ENCODE measurements around the gene ARFGEF2. TPM values are rescaled to one million over a fixed set of nuclear protein-coding genes. Genes with fewer than 3 reads are reported as not detected.
"Not testable (repeated sequence)": the region's sequence is repeated elsewhere in the genome, so short reads cannot be mapped to it uniquely, and the experiment has no call there.

Gene ARFGEF2
- total and polyA plus RNA-seq, 2 donors: 11.1 to 17.8 TPM

- H3K9me3 ChIP-seq (ENCODE audit: control insufficient read depth in 2 of 2, insufficient read depth in 1 of 2, low read length in 1 of 2): no peaks in the 10 kb centered on the region
- no peaks in the 10 kb centered on the region for H3K4me1 ChIP-seq (ENCODE audit: control insufficient read depth in 2 of 2, insufficient read depth in 2 of 2, low read length in 2 of 2)
- H3K27me3 ChIP-seq (ENCODE audit: control insufficient read depth in 2 of 2, insufficient read depth in 1 of 2, low read length in 1 of 2): no peaks in the 10 kb centered on the region
- WGBS: 97% methylated on average over 9 of the region's 9 CpGs
- no peaks in the 10 kb centered on the region for H3K36me3 ChIP-seq (ENCODE audit: control insufficient read depth in 2 of 2, insufficient read depth in 2 of 2, low read length in 1 of 2)
- no peak overlapping the region for H3K4me3 ChIP-seq (ENCODE audit: low read length in 2 of 2)
- no peak for DNase-seq (ENCODE audit: low read depth in 6 of 9, low spot score in 9 of 9)
- H3K27ac ChIP-seq (ENCODE audit: low read depth in 1 of 2, low read length in 1 of 2): no peak overlapping the region
Measured at GRCh38 chr20:48931527-48932374, 10.2 kb downstream of the ARFGEF2 start.

GRCh38 chr20:48932375-48932941, 10.9 kb downstream of the ARFGEF2 start:
- H3K27me3 ChIP-seq (ENCODE audit: control insufficient read depth in 2 of 2, insufficient read depth in 1 of 2, low read length in 1 of 2): no peaks in the 10 kb centered on the region
- no peak overlapping the region for H3K4me3 ChIP-seq (ENCODE audit: low read length in 2 of 2)
- H3K27ac ChIP-seq (ENCODE audit: low read depth in 1 of 2, low read length in 1 of 2): no peak overlapping the region
- no peaks in the 10 kb centered on the region for H3K9me3 ChIP-seq (ENCODE audit: control insufficient read depth in 2 of 2, insufficient read depth in 1 of 2, low read length in 1 of 2)
- no peak for DNase-seq (ENCODE audit: low read depth in 6 of 9, low spot score in 9 of 9)
- H3K4me1 ChIP-seq (ENCODE audit: control insufficient read depth in 2 of 2, insufficient read depth in 2 of 2, low read length in 2 of 2): no peaks in the 10 kb centered on the region
- no peaks in the 10 kb centered on the region for H3K36me3 ChIP-seq (ENCODE audit: control insufficient read depth in 2 of 2, insufficient read depth in 2 of 2, low read length in 1 of 2)
- over 99% methylated on average over 8 of the region's 8 CpGs for WGBS

- Histone ChIP-seq H3K9me3 (ENCODE audit: control insufficient read depth in 2 of 2, insufficient read depth in 1 of 2, low read length in 1 of 2) (no peaks in the 10 kb centered on the region), H3K4me3 (ENCODE audit: low read length in 2 of 2) (no peak overlapping the region), H3K27ac (ENCODE audit: low read depth in 1 of 2, low read length in 1 of 2) (no peak overlapping the region), H3K4me1 (ENCODE audit: control insufficient read depth in 2 of 2, insufficient read depth in 2 of 2, low read length in 2 of 2) (no peaks in the 10 kb centered on the region), H3K36me3 (ENCODE audit: control insufficient read depth in 2 of 2, insufficient read depth in 2 of 2, low read length in 1 of 2) (no peaks in the 10 kb centered on the region), H3K27me3 (ENCODE audit: control insufficient read depth in 2 of 2, insufficient read depth in 1 of 2, low read length in 1 of 2) (no peaks in the 10 kb centered on the region)
- DNase-seq (ENCODE audit: low read depth in 6 of 9, low spot score in 9 of 9): no peak
- WGBS: 96% methylated on average over 15 of the region's 15 CpGs
Measured at GRCh38 chr20:48933017-48933766, 11.7 kb downstream of the ARFGEF2 start.

- not testable (repeated sequence) for H3K36me3 ChIP-seq (ENCODE audit: control insufficient read depth in 2 of 2, insufficient read depth in 2 of 2, low read length in 1 of 2); H3K9me3 ChIP-seq (ENCODE audit: control insufficient read depth in 2 of 2, insufficient read depth in 1 of 2, low read length in 1 of 2); H3K4me3 ChIP-seq (ENCODE audit: low read length in 2 of 2); DNase-seq (ENCODE audit: low read depth in 6 of 9, low spot score in 9 of 9); H3K27ac ChIP-seq (ENCODE audit: low read depth in 1 of 2, low read length in 1 of 2); H3K4me1 ChIP-seq (ENCODE audit: control insufficient read depth in 2 of 2, insufficient read depth in 2 of 2, low read length in 2 of 2); H3K27me3 ChIP-seq (ENCODE audit: control insufficient read depth in 2 of 2, insufficient read depth in 1 of 2, low read length in 1 of 2)
- WGBS: 98% methylated on average over 5 of the region's 5 CpGs
Measured at GRCh38 chr20:48934273-48934877, 12.9 kb downstream of the ARFGEF2 start.

DNA sequence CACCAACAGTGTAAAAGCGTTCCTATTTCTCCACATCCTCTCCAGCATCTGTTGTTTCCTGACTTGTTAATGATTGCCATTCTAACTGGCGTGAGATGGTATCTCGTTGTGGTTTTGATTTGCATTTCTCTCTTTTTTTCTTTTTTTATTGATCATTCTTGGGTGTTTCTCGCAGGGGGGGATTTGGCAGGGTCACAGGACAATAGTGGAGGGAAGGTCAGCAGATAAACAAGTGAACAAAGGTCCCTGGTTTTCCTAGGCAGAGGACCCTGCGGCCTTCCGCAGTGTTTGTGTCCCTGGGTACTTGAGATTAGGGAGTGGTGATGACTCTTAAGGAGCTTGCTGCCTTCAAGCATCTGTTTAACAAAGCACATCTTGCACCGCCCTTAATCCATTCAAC, 13.5 kb downstream of the ARFGEF2 start:
- not testable (repeated sequence) for H3K27ac ChIP-seq (ENCODE audit: low read depth in 1 of 2, low read length in 1 of 2); H3K27me3 ChIP-seq (ENCODE audit: control insufficient read depth in 2 of 2, insufficient read depth in 1 of 2, low read length in 1 of 2); H3K36me3 ChIP-seq (ENCODE audit: control insufficient read depth in 2 of 2, insufficient read depth in 2 of 2, low read length in 1 of 2); H3K4me3 ChIP-seq (ENCODE audit: low read length in 2 of 2); H3K9me3 ChIP-seq (ENCODE audit: control insufficient read depth in 2 of 2, insufficient read depth in 1 of 2, low read length in 1 of 2); DNase-seq (ENCODE audit: low read depth in 6 of 9, low spot score in 9 of 9)
- 77% methylated on average over 6 of the region's 7 CpGs for WGBS
- peaks cover 0 to 11% of the 10 kb centered on the region in 2 donors for H3K4me1 ChIP-seq (ENCODE audit: control insufficient read depth in 2 of 2, insufficient read depth in 2 of 2, low read length in 2 of 2)

DNA sequence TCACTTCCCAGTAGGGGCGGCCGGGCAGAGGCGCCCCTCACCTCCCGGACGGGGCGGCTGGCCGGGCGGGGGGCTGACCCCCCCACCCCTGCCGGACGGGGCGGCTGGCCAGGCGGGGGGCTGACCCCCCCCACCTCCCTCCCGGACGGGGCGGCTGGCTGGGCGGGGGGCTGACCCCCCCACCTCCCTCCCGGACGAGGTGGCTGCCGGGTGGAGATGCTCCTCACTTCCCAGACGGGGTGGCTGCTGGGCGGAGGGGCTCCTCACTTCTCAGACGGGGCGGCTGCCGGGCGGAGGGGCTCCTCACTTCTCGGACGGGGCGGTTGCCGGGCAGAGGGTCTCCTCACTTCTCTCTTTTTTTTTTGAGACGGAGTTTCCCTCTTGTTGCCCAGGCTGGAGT, 14.7 kb downstream of the ARFGEF2 start:
- DNase-seq (ENCODE audit: low read depth in 6 of 9, low spot score in 9 of 9); H3K27ac ChIP-seq (ENCODE audit: low read depth in 1 of 2, low read length in 1 of 2); H3K9me3 ChIP-seq (ENCODE audit: control insufficient read depth in 2 of 2, insufficient read depth in 1 of 2, low read length in 1 of 2); H3K4me3 ChIP-seq (ENCODE audit: low read length in 2 of 2); H3K27me3 ChIP-seq (ENCODE audit: control insufficient read depth in 2 of 2, insufficient read depth in 1 of 2, low read length in 1 of 2); H3K36me3 ChIP-seq (ENCODE audit: control insufficient read depth in 2 of 2, insufficient read depth in 2 of 2, low read length in 1 of 2): not testable (repeated sequence)
- 96% methylated on average over 27 of the region's 30 CpGs for WGBS
- H3K4me1 ChIP-seq (ENCODE audit: control insufficient read depth in 2 of 2, insufficient read depth in 2 of 2, low read length in 2 of 2): peaks cover 0 to 11% of the 10 kb centered on the region in 2 donors

- Histone ChIP-seq H3K36me3 (ENCODE audit: control insufficient read depth in 2 of 2, insufficient read depth in 2 of 2, low read length in 1 of 2) (peaks cover 9 to 11% of the 10 kb centered on the region in 2 donors), H3K27me3 (ENCODE audit: control insufficient read depth in 2 of 2, insufficient read depth in 1 of 2, low read length in 1 of 2) (no peaks in the 10 kb centered on the region), H3K4me1 (ENCODE audit: control insufficient read depth in 2 of 2, insufficient read depth in 2 of 2, low read length in 2 of 2) (peaks cover 0 to 11% of the 10 kb centered on the region in 2 donors), H3K27ac (ENCODE audit: low read depth in 1 of 2, low read length in 1 of 2) (no peak overlapping the region), H3K4me3 (ENCODE audit: low read length in 2 of 2) (no peak overlapping the region), H3K9me3 (ENCODE audit: control insufficient read depth in 2 of 2, insufficient read depth in 1 of 2, low read length in 1 of 2) (no peaks in the 10 kb centered on the region)
- 90% methylated on average over 5 of the region's 5 CpGs for WGBS
- no peak for DNase-seq (ENCODE audit: low read depth in 6 of 9, low spot score in 9 of 9)
Measured at GRCh38 chr20:48937674-48938073, 16.2 kb downstream of the ARFGEF2 start.

DNA sequence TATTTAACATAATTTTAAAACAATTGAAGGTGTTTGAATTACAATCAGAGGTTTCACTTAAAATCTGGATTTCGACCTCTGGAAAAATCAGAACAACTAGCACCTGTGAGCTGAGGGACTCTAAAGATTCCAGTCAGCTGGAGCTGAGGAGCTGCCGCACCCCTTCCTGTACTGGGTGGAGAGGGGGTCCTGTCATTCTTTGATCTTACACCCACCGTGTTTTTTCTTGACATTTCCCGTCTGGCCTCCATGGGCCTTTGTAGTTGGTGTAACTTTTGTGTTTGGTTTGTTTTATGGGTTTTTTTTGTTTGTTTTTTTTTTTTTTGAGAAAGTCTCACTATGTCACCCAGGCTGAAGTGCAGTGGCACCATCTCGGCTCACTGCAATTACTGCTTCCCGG, 17.2 kb downstream of the ARFGEF2 start:
- no peak overlapping the region for H3K27ac ChIP-seq (ENCODE audit: low read depth in 1 of 2, low read length in 1 of 2)
- H3K4me1 ChIP-seq (ENCODE audit: control insufficient read depth in 2 of 2, insufficient read depth in 2 of 2, low read length in 2 of 2): peaks cover 0 to 11% of the 10 kb centered on the region in 2 donors
- 84% methylated on average over 6 of the region's 6 CpGs for WGBS
- peak in 2 of 9 donors; percentile 7 to 22 for DNase-seq (ENCODE audit: low read depth in 6 of 9, low spot score in 9 of 9)
- no peaks in the 10 kb centered on the region for H3K27me3 ChIP-seq (ENCODE audit: control insufficient read depth in 2 of 2, insufficient read depth in 1 of 2, low read length in 1 of 2)
- H3K4me3 ChIP-seq (ENCODE audit: low read length in 2 of 2): no peak overlapping the region
- H3K36me3 ChIP-seq (ENCODE audit: control insufficient read depth in 2 of 2, insufficient read depth in 2 of 2, low read length in 1 of 2): peaks cover 14% of the 10 kb centered on the region in 2 donors
- H3K9me3 ChIP-seq (ENCODE audit: control insufficient read depth in 2 of 2, insufficient read depth in 1 of 2, low read length in 1 of 2): no peaks in the 10 kb centered on the region

- 85% methylated on average over 2 of the region's 2 CpGs for WGBS
Measured at GRCh38 chr20:48940170-48940569, 18.7 kb downstream of the ARFGEF2 start.

More at GRCh38 chr20:48940170-48940569, 18.7 kb downstream of the ARFGEF2 start:
- H3K4me1 ChIP-seq (ENCODE audit: control insufficient read depth in 2 of 2, insufficient read depth in 2 of 2, low read length in 2 of 2): peaks cover 0 to 11% of the 10 kb centered on the region in 2 donors
- no peak overlapping the region for H3K4me3 ChIP-seq (ENCODE audit: low read length in 2 of 2)
- DNase-seq (ENCODE audit: low read depth in 6 of 9, low spot score in 9 of 9): no peak
- peaks cover 17 to 26% of the 10 kb centered on the region in 2 donors for H3K36me3 ChIP-seq (ENCODE audit: control insufficient read depth in 2 of 2, insufficient read depth in 2 of 2, low read length in 1 of 2)
- no peaks in the 10 kb centered on the region for H3K27me3 ChIP-seq (ENCODE audit: control insufficient read depth in 2 of 2, insufficient read depth in 1 of 2, low read length in 1 of 2)
- no peaks in the 10 kb centered on the region for H3K9me3 ChIP-seq (ENCODE audit: control insufficient read depth in 2 of 2, insufficient read depth in 1 of 2, low read length in 1 of 2)
- no peak overlapping the region for H3K27ac ChIP-seq (ENCODE audit: low read depth in 1 of 2, low read length in 1 of 2)

Data from thymus (tissue), 11 donors.